ENCODE data around the gene BMP8A. TPM values are rescaled to one million over a fixed set of nuclear protein-coding genes. Genes with fewer than 3 reads are reported as not detected.

The BMP8A gene
- total RNA-seq, 1 donor = not detected

DNA sequence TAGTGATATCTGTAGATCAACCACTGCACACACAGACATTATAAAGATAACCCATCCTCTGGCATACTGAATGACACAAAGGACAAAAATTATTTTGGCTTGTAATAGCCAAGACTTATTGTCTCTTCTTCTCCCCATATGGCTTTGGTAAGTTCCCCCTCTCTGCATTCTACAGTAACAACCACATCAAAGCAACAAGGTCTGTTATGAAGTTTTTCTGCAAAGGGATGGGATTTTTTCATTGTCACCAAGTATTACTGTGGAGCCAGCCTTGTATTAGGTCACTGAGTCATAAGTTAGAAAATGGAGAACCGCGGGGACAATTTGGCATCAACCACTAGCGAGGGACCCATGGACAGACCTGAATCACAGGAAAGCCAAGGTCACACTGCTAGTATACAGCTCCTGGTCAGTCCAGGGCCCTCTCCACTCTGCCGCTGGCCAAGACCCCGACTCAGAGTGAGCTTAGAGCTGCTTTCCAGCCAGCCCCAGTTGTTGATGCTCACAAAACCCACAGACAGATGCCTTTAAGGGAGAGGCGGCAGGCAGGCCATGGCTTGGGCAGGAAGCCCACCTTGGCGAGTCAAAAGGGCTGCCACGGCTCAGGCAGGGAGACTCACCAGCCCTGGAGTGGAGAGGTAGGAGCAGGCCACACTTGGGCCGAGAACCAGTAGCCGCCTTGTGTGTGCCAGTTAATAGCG is 79.2 kb downstream of the BMP8A start:
- no peak overlapping the region for H3K4me3 ChIP-seq (ENCODE audit: low read depth, low read length)
- no peak for DNase-seq (ENCODE audit: low read depth)
- TF ChIP-seq, protein P1, sequence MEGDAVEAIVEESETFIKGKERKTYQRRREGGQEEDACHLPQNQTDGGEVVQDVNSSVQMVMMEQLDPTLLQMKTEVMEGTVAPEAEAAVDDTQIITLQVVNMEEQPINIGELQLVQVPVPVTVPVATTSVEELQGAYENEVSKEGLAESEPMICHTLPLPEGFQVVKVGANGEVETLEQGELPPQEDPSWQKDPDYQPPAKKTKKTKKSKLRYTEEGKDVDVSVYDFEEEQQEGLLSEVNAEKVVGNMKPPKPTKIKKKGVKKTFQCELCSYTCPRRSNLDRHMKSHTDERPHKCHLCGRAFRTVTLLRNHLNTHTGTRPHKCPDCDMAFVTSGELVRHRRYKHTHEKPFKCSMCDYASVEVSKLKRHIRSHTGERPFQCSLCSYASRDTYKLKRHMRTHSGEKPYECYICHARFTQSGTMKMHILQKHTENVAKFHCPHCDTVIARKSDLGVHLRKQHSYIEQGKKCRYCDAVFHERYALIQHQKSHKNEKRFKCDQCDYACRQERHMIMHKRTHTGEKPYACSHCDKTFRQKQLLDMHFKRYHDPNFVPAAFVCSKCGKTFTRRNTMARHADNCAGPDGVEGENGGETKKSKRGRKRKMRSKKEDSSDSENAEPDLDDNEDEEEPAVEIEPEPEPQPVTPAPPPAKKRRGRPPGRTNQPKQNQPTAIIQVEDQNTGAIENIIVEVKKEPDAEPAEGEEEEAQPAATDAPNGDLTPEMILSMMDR (IDR thresholded peaks at IDR 0.05; ENCODE audit: insufficient read depth, low read length) = no peak

- TF ChIP-seq, protein P1 (IDR thresholded peaks at IDR 0.05; ENCODE audit: insufficient read depth, low read length) = no peak
- DNase-seq (ENCODE audit: low read depth) = no peak
- no peak overlapping the region for H3K4me3 ChIP-seq (ENCODE audit: low read depth, low read length)
Observed at GRCh38 chr1:39571178-39571483, 79.7 kb downstream of the BMP8A start.

GRCh38 chr1:39572379-39573096 is 81.1 kb downstream of the BMP8A start:
- no peak for DNase-seq (ENCODE audit: low read depth)
- TF ChIP-seq, protein P1 (IDR thresholded peaks at IDR 0.05; ENCODE audit: insufficient read depth, low read length) = no peak
- H3K4me3 ChIP-seq (ENCODE audit: low read depth, low read length) = peak overlapping the region; percentile 9

DNA sequence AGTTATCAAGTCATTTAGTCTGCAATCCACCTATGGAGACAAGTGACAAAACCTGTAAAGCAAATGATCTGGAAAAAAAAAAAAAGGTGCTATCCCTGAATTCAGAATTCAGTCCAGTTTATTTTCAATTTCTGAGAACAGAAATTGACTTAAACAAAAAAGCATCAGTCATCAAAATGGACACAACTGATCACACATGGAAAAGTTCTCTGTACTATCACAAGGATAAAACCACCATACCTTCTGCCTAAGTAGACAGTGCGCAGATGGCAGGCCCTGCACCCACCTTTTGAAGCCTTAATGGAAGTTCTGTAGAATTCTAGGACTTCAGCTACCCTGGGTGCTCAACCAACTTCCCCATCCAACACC is 81.6 kb downstream of the BMP8A start:
- DNase-seq (ENCODE audit: low read depth) = no peak
- H3K4me3 ChIP-seq (ENCODE audit: low read depth, low read length) = peak overlapping the region; percentile 84
- TF ChIP-seq, protein P1 (IDR thresholded peaks at IDR 0.05; ENCODE audit: insufficient read depth, low read length) = no peak

DNA sequence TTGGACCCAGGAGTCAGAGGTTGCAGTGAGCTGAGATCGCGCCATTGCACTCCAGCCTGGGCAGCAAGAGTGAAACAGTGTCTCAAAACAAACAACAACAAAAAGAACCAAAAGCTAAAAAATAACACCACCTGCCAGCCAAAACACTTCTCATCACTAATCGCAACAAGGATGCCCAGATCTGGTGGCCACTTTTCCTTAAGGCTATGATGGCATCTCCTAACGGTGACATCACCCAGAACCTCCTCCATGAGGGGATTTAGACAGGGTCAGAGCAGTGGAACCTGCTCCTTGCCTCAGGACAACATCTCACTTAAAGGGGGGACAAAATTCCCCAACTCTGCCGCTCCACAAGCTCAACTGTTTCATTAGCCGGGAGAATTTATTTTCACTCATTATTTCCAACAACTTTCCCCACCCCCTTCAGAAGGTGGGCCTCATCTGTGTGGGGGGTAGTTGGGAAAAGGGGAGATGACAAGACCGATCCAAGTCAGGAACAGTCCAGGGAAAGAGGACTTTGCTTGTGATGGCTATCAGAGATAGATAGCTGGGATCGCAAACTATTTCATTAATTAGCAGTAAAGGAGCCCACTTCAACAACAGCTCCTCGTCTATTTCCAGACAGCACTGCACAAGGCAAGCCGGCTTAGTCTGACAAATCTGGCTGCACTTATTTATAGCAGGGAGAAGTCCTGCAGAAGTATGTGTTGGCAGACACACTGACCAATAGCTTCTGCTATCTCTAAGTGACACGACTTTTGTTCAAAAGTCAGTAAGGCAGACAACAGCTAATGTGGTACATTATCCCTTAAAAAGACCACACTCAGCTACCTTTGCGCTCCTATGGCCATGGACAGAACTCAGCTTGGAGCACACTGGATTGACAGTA is 82.5 kb downstream of the BMP8A start:
- H3K4me3 ChIP-seq (ENCODE audit: low read depth, low read length) = peak overlapping the region; percentile 84
- peak; percentile 67 for DNase-seq (ENCODE audit: low read depth)
- TF ChIP-seq, protein P1 (IDR thresholded peaks at IDR 0.05; ENCODE audit: insufficient read depth, low read length) = no peak

GRCh38 chr1:39574646-39575045 is 83.2 kb downstream of the BMP8A start:
- peak overlapping the region; percentile 84 for H3K4me3 ChIP-seq (ENCODE audit: low read depth, low read length)
- TF ChIP-seq, protein P1 (IDR thresholded peaks at IDR 0.05; ENCODE audit: insufficient read depth, low read length) = no peak
- DNase-seq (ENCODE audit: low read depth) = no peak

Small RNAs within 50 kb of the gene (small RNA-seq; reads per million reads assigned to genes)
- 6.7 reads per million, percentile 91 among the genes with 10 or more reads in this experiment for gene SNORA55

Other genes with a start within 250 kb of the BMP8A start
- 139 and 422 TPM in 2 replicates for gene PABPC4, start 85.2 kb downstream of the BMP8A start, total RNA-seq (ENCODE audit: low replicate concordance)
- not detected in 2 replicates for gene HEYL, start 148.0 kb downstream of the BMP8A start, total RNA-seq (ENCODE audit: low replicate concordance)
- gene NT5C1A, start 180.5 kb downstream of the BMP8A start, total RNA-seq (ENCODE audit: low replicate concordance) = not detected in 2 replicates
- under 0.01 TPM in 1 of 2 replicates, not detected in the other for gene HPCAL4, start 199.8 kb downstream of the BMP8A start, total RNA-seq (ENCODE audit: low replicate concordance)
- gene PPIE, start 247.2 kb downstream of the BMP8A start, total RNA-seq (ENCODE audit: low replicate concordance) = 28.4 and 39.6 TPM in 2 replicates

Measured in fibroblast of the aortic adventitia (primary cell).